NCI-H1694 treated with DMSO at 0.1 percent for 48 hours (cell line): Measurements from ENCODE around the gene TBC1D5.
"Not testable (repeated sequence)": the region's sequence is repeated elsewhere in the genome, so short reads cannot be mapped to it uniquely, and the experiment has no call there.

Experiments used
- DNase-seq: peaks from one replicate; lab custom pipeline; 2025; lab: John Stamatoyannopoulos, UW

Gene TBC1D5

DNA sequence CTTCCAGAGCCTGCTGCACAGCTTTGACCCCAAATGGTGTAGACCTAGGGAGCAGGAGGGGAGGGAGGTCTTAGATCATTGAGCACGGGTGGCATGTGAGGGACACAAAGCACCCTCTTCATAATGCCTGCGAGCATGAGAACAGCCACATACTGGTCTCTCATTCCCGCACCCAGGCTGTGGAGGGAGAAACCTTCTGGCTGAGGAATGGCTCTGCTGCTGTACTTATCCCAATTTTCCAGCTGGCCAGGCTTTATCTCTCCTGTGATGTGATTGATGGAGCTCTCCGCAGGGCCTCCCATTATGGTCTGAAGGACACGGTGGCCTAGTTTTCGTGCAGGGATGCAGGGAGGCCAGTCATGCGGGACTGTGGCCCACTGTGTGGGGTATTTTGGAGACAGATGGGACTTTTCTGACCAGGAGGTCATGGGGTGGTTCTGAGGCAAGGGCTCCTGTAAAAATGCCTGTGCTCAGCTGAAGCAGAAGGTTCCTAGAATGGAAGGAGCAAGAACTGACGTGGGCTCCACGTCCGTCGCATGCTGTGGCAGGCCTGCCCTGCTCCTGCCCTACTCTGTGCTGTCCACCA lies 606.2 kb downstream of the TBC1D5 start:
- no peak for DNase-seq

DNA sequence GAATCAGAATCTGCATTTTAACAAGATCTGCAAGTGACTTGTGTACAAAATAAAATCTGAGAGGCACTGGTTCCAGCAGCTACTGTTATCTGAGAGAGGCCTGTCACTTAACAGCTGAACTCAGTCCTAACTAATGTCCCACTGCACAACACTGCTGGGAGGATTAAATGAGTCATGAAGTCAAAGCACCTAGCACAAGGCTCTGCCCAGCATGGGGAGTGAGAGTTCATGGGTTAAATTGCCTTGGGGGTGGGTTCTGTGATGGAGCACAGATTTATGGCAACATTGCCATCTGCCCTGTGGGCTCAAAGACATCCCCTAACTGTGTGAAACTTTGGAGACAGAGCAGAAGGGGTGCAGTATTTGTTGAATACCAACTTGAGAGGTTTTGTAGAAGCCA lies 606.7 kb downstream of the TBC1D5 start:
- DNase-seq, result no peak

DNA sequence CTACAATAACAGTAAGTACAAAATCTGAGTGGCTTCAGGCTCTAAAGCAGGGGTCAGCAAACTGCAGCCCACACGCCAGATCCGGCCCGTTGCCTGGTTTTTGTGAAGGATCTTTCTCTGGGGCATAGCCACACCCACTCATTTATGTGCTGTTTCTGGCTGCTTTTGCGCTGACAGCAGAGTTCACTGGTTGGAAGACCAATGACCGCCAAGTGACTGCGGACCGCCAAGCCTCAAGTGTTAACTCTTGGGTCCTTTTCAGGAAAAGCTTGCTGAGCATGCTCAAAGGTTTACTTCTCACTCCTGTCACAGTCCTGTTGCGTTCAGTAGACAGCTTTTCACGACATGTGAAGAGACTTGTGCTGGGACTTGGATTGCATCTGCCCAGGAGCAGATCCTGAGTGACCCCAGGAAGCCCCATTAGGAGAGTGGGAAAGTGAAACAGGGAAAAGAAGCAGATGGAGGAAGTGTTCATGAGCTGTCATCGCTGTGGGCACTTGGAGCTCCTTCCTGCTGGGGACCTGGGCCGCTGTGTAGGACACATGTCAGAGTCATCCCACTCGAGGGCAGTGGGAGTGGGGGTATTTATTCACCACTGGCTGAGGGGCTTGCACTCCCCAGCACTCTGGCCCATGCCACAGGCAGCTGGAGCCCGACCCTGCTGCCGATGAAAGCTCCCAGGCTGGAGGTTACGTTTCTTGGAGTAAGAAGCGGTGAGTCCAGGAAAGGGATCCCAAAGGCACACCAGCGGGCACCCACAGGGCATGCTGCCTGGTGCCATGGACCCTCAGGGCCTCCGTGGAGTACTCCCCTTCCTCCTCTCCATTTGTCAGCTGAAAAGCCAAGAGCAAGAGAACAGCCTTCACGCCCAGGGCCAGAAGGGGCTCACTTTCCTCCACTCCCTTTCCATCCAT lies 608.5 kb downstream of the TBC1D5 start:
- no peak for DNase-seq

DNA sequence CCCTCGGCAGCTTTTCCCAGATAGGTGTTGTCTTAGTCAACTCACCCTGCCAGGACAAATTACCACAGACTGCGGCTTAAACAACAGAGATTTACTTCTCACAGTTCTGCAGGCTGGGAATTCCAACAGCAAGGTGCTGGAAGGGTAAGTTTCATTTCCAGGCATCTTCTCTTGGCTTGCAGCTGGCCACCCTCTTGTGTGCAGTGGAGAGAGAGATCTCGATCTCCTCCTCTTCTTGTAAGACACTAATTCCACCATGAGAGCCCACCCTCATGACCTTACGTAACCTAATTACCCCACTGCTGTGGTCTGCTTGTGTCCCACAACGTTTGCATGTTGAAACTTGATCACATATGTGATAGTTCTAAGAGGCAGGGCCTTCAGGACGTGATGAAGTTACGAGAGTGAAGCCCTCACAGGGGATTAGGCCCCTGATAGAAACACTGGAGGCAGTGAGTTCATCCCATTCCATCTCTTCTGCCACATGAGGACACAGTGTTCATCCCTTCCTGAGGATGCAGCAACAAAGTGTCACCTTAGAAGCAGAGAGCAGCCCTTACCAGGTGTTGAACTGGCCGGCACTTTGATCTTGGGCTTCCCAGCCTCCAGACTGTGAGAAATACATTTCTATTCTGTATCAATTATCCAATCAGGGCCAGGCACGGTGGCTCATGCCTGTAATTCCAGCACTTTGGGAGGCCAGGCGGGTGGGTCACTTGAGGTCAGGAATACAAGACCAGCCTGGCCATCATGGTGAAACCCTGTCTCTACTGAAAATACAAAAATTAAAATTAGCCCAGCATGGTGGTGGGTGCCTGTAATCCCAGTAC lies 609.9 kb downstream of the TBC1D5 start:
- no peak for DNase-seq

DNA sequence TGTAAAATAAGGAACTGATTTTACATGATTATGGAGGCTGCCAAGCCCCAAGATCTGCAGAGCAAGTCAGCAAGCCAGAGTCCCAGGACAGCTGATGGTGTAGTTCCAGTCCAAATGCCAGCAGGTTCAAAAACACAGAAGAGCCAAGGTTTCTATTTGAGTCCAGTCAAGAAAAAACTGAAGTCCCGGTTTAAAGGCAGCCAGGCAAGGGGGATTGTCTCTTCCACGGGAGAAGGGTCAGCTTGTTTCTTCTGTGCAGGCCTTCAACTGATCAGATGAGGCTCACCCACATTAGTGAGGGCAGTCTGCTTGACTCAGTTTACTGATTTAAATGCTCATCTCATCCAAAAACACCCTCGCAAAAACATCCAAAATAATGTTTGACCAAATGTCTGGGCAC lies 611.5 kb downstream of the TBC1D5 start:
- DNase-seq, result no peak

DNA sequence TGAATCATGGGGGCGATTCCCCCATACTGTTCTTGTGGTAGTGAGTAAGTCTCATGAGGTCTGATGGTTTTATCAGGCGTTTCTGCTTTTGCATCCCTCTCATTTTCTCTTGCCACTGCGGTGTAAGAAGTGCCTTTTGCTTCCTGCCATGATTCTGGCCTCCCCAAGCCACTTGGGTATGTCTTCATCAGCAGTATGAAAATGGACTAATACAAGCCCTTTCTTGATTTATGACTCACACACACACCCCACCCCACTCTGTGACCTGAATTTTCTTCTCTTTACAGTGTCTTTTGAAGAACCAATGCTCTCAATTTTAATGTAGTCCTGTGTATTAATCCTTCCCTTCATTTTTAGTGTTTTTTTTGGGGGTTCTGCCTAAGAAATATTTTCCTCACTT lies 612.9 kb downstream of the TBC1D5 start:
- no peak for DNase-seq

DNA sequence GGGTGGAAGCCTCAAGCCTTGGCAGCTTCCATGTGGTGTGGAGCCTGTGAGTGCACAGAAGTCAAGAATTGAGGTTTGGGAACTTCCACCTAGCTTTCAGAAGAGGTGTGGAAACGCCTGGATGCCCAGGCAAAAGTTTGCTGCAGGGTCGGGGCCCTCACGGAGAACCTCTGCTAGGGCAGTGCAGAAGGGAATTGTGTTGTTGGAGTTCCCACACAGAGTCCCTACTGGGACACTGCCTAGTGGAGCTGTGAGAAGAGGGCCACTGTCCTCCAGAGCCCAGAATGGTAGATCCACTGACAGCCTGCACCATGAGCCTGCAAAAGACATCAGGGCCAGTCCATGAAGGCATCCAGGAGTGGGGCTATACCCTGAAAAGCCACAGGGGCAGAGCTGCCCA lies 613.8 kb downstream of the TBC1D5 start:
- DNase-seq, result not testable (repeated sequence)

DNA sequence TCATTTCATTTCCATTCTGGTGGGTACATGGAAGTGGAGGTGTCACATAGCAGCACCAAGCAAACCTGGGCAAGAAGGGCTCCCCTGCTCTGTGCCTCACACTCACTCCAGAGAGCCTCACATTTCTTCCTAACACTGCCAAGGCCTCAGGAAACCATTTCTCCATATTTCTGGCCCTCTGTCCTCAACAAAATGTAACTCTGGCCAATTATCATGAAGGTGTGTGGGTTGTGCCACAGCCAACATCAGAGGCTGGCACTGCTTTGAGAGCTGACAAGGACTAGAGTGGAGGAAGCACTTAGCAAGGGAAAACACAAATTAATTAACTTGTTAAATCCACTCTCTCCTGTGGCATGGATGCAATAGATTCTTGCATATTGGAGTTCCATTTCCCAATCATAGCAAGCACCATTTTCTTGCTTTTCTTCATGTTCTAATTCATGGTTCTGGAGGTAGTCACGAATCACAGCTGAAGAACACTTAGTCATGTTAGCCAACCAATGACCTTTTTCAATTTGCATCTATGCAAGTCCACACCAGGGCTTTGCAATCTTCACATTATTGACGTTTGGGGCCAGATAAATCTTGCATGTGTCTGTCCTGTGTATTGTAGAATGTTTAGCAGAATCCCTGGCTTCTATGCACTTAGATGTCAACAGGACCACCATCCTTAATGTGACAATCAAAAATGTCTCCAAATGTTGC lies 616.5 kb downstream of the TBC1D5 start:
- DNase-seq, result no peak

DNA sequence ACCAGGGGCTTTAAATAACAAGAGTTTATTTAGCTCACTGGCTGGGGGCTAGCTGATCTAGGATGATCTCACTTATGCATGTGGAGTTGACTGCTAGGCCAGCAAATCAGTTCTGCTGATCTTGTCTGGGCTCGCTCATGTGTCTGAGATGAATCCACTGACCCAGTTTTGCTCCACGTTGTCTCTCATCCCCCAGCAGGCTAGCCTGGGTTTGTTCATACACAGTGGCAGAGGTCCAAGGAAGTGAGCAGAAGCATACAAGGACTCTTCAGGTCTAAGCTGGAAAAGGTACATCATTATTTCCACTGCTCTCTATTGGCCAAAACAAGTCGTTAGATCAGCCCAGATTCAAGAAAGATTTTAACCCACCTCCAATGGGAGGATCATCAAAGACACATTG lies 619.7 kb downstream of the TBC1D5 start:
- no peak for DNase-seq

DNA sequence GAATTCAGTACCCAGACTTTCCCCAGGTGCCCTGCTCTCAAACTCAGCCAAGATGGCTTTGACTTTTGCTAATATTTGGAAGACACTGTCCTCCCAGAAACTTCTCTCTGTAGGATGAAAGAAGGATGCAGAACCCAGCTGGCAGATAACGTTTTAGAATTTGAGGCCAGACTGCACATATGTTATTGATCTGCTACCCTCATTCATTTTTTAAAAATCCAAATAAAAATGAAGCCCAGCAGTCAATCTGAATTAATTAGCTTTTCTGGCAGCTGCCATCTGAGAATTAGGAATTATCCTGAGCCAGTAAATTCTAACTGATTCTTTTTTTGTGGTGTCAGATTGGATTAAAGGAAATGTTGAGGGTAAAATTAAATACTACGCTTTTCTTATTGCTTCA lies 621.1 kb downstream of the TBC1D5 start:
- DNase-seq, result no peak

DNA sequence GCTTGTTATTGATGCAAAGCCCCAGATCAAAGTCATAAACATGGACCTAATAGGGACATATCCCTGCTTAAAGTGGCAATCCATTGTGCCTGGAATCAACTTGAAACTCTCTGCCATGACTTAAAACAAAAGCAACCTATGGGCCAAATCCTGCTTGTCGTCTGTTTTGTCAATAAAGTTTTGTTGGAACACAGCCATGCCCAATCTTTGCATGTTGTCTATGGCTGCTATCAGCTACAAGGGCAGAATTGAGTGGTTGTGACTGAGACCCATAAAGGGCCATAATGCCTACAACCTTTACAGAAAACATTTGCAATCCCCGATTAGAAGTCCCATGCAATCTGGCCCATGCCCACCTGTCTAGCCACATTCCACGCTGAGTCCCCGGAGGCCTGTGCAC lies 622.3 kb downstream of the TBC1D5 start:
- no peak for DNase-seq

DNA sequence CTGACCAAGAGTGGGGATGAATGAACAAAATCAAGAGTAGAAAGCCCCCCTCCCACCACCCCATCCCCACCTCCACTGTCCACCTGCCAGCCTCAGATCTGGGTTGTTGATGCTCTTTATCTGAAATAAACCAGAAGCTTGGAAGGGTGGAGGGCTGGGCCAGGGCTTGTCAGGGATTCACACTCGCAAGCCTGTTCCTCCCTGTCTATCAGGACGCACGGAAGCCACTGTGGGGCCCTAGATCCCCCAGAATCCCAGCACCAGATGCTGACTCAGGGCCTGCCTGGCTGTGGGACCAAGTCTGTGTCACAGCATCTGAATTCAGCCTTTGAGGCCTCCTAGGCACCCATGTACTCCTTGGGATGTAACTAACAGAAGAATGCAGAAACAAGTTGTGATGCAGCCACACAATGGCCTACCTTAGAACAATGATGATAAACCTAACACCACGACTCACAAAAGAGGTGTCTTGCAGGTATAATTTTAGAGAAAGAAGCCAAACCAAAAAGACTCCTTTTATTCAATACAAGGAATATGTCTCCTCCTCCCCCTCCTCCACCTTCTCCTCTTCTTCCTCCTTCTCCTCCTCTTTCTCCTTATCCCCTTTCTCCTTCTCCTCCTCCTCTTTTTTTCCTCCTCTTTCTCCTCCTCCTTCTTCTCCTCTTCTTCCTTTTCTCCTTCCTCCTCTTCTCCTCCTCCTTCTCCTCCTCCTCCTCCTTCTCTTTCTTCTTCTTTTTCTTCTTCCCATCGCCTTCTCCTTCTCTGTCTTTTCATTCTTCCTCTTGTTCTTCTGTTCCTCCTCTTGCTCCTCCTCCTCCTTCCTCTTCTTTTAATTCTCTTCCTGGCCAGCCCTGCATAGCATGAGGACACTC lies 623.0 kb downstream of the TBC1D5 start:
- no peak for DNase-seq

DNA sequence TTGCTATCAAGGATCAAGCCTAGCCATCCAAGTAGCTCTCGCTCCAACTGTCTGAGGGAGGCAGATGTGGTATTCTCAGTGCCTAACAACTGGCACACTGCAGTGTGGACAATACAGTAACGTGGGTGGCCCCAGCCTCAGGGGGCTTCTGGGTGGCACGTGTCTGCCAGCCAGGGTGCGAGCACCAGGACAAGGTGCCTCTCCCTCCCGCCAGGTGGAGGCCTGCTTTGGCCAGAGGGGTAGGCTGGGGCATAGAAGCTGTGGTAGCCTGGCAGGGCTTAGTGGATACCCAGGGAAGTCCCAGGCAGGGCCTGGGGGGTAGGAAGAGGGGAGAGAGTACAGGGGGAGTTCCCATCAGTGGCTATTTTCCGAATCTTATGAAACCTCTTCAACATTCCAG lies 623.7 kb downstream of the TBC1D5 start:
- DNase-seq, result no peak

DNA sequence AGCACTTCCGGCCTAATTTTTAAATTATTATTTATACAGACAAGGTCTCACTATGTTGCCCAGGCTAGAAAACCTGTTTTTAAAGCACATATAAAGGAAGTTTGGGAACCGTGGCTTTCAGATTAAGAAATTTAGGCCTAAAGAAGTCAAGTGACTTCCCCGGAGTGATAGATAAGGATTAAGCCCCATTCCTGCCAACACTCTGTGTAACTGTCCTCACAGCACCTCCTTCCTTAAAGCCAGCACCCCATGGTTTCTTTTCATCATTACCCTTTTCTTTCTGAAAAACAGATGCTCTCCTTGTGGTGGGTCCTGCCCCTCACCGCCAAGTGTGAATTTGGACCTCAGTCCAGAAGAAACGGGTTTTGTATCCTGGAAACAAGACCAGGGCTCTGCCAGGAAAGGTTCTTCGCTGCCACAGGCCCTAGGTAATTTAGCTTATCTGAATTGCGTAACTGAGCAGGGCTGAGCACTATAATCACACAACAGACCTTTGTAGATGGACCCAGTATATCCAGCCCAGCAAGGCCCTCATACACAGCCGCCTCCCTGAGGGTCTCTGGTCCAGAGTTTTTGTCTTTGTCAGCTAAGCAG lies 626.3 kb downstream of the TBC1D5 start:
- no peak for DNase-seq

DNA sequence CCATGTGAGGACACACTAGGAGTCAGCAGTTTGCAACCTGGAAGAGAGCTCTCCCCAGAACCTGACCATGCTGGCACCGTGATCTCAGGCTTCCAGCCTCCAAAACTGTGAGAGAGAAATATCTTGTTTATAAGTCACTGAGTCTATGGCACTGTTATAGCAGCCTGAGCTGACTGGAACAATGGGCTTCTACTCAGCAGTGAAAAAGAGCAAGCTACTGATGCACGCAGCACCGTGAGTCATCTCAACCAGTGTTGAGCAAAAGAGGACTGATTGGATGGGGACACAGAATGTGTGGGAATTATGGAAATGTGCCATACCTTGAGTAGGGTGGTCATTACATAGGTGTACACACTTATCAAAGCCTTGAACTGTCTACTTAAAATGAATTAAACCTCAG lies 627.2 kb downstream of the TBC1D5 start:
- DNase-seq, result no peak

DNA sequence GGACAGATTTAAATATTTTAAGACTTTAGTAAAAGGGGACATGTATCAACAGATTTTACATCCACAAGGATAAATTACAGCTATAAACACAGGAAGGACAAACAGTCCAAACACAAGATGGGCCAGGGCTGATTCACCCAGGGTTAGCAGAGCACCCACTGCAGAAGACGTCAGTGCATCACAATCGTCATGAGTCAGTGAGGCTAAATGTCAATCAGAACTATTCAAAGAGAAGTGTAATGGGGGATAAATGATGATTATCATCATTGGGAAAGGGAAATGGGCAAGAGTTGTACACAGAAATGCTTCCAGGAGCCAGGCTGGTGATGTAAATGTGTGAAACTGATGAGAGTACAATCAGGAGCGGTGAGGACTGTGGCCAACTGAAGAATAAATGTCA lies 630.8 kb downstream of the TBC1D5 start:
- DNase-seq, result no peak

DNA sequence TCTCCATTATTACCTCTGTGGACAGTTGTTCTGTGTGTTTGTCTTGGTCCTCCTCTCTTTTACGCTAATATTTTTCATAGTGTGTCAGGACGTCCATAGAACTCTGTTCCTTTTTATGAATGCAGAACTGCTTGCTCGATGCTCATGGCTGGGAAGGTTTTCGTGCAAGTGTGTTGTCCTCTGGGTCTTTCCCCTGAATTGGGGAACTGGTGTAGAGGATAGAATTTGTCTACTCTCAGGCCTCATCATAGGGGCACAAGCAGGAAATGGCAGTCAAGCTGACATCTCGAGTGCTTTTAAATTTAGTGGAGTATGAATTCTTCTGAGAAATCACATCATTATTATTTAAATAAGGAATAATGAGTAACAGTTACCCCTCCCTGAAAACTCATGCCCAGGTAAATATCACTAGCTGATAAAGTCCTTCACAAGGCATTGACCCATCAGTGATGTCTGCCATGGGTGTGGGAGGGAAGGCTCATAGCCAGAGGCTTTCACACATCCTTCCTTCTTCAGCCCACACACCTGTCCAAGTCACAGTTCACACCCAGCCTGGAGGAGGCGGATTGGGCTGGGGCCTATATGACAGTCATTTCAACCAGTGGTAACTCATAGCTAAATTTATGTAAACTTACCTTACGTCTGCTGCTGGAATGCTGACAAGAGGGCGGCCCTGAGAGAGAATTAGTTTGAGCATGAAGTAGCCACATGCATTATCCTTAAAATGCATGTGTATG lies 631.6 kb downstream of the TBC1D5 start:
- no peak for DNase-seq
